Mucosa of stomach (tissue), 1 donor: ENCODE data around the gene SLC17A5.

Experiments used
- H3K27me3 ChIP-seq: one replicate; pipeline ENCODE4 v1.7.0; 2013; ENCODE audit warnings: mild to moderate bottlenecking, low read length; ENCODE audit not compliant: control insufficient read depth, insufficient read depth
- H3K36me3 ChIP-seq: one replicate; pipeline ENCODE4 v1.7.0; 2013; ENCODE audit warnings: low read length; ENCODE audit not compliant: control insufficient read depth, insufficient read depth
- H3K4me1 ChIP-seq: one replicate; pipeline ENCODE4 v1.7.0; 2013; ENCODE audit warnings: mild to moderate bottlenecking, low read length; ENCODE audit not compliant: control insufficient read depth, insufficient read depth
- H3K4me3 ChIP-seq: one replicate; pipeline ENCODE4 v1.7.0; 2013; ENCODE audit warnings: low read length
- H3K9ac ChIP-seq: one replicate; pipeline ENCODE4 v1.7.0; 2013; ENCODE audit warnings: mild to moderate bottlenecking, low read length, moderate library complexity
- H3K9me3 ChIP-seq: one replicate; pipeline ENCODE4 v1.7.0; 2013; ENCODE audit warnings: mild to moderate bottlenecking, low read length, moderate library complexity; ENCODE audit not compliant: control insufficient read depth
- donor health status: Pancreatic carcinoma.

Gene SLC17A5, protein sequence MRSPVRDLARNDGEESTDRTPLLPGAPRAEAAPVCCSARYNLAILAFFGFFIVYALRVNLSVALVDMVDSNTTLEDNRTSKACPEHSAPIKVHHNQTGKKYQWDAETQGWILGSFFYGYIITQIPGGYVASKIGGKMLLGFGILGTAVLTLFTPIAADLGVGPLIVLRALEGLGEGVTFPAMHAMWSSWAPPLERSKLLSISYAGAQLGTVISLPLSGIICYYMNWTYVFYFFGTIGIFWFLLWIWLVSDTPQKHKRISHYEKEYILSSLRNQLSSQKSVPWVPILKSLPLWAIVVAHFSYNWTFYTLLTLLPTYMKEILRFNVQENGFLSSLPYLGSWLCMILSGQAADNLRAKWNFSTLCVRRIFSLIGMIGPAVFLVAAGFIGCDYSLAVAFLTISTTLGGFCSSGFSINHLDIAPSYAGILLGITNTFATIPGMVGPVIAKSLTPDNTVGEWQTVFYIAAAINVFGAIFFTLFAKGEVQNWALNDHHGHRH

DNA sequence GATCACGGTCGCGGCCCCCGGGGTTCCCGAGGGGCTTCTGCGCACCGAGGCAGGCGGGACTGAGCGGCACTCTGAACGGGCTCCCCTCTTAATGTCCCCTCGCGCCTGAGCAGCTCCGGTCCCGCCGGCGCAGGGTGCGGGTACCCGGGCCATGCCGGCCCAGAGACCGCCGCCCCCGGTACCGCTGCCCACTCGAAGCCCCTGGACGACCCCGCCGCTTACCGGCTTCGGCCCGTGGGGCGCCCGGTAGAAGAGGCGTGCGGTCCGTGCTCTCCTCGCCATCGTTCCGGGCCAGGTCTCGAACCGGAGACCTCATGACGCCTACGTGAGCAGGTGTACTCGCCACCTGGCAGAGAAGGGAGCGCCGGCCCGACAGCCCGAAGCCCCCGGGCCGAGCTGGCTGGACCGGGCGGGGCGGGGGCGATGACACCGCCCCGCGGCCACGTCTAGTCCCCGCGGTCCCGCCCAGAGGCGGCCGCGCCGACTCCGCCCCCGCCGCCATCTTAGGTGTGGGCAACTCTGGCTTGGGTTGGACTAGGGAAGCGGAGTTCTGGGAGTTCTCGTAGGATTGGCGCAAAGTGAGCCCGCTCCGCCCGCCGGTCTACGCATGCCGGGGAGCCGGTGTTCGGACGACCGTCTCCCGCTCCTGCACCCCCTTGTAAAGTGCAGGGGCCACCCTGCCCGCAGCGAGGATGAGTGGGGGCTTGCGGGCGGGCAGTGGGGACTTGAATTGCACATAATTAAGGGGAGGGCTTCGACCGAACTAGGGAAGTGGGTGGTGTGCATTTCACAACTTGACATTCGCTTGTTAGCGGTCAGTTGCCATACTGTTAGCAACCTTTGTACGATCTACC lies at the start of gene SLC17A5:
TSS of gene SLC17A5 (minus strand) at position 422 of the 854 bp plus-strand sequence. CDS start at position 316, 106 bp downstream.
- H3K4me3 ChIP-seq = peak within 1 kb of the TSS; percentile 47
- peak within 1 kb of the TSS; percentile 79 for H3K9ac ChIP-seq
- H3K9me3 ChIP-seq = no peaks in the 10 kb centered on the region
- peaks cover 7% of the 10 kb centered on the region for H3K4me1 ChIP-seq
- no peaks in the 10 kb centered on the region for H3K36me3 ChIP-seq
- no peaks in the 10 kb centered on the region for H3K27me3 ChIP-seq

DNA sequence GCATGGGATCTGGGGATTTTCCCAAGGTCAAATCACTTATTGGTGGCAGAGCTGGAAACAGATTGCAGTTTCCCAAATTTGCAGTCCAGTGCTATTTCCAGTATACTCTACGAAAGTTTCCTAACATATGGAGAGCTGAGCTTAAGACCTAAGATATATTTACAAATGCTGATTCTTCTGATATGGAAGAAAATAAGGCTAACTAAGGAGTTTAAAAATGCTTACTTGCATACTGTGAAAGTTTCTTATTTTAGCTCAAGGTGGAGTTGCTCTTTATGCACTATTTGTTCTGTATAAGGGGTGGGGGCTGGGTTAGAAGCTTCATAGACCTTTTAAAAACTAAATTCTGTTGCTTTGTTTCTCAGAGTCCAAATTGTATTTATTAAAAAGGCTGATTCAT lies 49.7 kb upstream of the SLC17A5 start:
- Histone ChIP-seq H3K36me3 (no peaks in the 10 kb centered on the region), H3K9ac (no peak overlapping the region), H3K9me3 (no peaks in the 10 kb centered on the region), H3K4me1 (no peaks in the 10 kb centered on the region), H3K27me3 (no peaks in the 10 kb centered on the region), H3K4me3 (no peak overlapping the region)

DNA sequence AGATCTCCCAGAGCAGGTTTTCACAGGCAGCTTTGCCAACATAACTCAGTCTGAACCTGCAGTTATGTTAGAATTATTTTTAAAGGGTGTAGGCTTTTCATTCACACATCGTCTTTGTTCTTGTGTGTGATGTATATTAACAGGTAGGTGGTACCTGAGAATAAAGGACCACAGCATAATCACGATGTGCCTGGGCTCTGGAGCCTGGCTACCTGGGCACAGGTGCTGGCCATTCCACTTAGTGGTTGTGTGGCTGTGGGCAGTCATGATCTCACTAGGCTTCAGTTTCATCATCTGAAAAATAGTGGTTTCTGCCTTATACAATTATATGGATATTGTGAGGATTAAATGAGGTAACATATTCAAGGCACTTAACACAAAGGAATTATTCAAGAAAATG lies 48.7 kb upstream of the SLC17A5 start:
- H3K4me3 ChIP-seq = no peak overlapping the region
- no peak overlapping the region for H3K9ac ChIP-seq
- H3K9me3 ChIP-seq = no peaks in the 10 kb centered on the region
- H3K27me3 ChIP-seq = no peaks in the 10 kb centered on the region
- H3K36me3 ChIP-seq = no peaks in the 10 kb centered on the region
- H3K4me1 ChIP-seq = no peaks in the 10 kb centered on the region

DNA sequence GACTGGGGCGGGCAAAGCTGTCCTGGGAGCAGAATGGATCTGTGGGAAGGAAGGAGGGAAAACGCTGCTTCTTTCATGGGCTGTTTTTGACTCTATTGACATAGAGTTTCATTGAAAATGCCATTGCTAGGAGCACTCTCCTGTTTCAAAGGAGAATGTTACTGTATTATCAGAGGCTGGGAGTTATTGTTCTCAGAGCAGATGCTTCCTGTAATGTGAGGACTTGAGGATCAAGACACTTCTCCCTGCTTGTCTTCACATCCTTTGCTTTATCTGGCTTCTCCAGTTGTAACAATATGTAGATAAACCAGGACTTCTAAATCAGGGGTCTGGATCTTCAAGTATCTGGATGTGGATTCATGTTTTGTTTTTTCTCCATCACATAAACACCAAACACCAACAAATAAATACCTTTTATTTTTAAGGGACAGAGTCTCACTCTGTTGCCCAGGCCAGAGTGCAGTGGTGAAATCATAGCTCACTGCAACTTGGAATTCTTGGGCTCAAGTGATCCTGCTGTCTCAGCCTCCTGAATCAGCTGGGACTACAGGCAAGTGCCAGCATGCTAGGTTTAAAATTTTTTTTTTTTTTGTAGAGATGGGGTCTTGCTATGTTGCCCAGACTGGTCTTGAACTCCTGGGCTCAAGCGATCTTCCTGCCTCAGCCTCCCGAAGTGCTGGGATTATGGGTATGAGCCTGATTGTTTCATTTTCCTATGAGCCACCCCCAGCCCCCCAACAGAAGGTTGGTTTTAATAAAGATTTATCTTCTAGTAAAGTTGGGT lies 46.1 kb upstream of the SLC17A5 start:
- no peak overlapping the region for H3K9ac ChIP-seq
- no peaks in the 10 kb centered on the region for H3K27me3 ChIP-seq
- no peak overlapping the region for H3K4me3 ChIP-seq
- no peaks in the 10 kb centered on the region for H3K9me3 ChIP-seq
- H3K36me3 ChIP-seq = no peaks in the 10 kb centered on the region
- no peaks in the 10 kb centered on the region for H3K4me1 ChIP-seq

DNA sequence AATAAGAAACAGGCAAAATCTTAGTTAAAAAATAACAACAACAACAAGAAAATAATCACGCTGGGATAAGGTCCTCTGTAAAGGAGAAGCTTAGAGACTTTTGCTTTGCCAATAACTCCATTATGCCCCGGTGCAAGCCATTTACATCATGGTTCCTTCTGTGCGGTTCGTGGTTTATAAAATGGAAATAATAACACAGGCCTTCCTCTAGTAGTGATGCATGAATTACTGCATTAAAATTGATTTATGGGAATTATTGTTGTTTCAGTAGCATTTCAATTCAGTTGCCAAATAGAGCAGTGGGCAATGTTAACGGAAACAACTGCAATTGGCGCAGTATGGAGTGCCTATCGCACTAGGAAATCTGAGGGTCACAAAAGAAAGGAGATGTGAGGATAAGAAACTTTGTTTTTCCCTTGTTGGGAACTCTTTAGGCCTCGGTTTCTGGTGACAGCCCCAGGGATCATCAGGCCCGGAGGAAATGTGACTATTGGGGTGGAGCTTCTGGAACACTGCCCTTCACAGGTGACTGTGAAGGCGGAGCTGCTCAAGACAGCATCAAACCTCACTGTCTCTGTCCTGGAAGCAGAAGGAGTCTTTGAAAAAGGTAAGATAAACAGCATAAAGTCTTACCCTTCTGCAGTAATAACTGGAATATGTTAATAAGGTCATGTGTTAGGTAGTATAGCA lies 43.3 kb upstream of the SLC17A5 start:
- Histone ChIP-seq H3K27me3 (no peaks in the 10 kb centered on the region), H3K4me3 (no peak overlapping the region), H3K4me1 (no peaks in the 10 kb centered on the region), H3K9ac (no peak overlapping the region), H3K9me3 (no peaks in the 10 kb centered on the region), H3K36me3 (no peaks in the 10 kb centered on the region)

DNA sequence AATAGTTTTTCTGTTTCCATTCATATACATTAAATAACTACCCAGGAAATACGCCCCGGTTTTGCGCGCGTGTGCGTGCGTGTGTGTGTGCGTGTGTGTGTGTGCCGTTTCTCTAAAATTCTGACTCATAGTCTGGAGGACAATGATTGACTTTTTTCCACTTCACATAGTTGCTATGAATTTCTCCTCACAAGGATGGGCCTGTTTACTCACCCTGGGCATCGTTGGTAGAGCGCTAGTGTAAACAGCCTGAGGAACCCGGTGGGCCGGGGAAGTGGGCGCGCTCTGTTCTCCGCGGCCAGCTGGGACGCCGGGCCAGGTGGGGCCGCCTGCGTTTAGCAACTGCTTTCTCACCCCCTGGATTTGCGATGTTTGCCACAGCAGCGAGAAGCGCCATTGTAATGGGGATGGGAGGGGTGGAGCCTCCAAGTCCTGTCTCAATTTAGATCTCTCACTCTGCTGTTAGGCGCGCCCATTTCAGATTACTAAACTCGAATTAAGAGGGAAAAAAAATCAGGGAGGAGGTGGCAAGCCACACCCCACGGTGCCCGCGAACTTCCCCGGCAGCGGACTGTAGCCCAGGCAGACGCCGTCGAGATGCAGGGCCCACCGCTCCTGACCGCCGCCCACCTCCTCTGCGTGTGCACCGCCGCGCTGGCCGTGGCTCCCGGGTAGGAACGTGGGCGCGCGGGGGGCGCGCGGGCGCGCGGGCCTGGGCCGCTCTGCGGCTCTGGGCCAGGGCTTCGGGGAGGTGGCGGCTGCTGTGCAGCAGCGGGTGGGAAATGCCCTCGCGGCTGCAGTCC lies 42.0 kb upstream of the SLC17A5 start, which contains the start of gene CD109:
TSS of gene CD109 (plus strand) at position 585 of the 803 bp plus-strand sequence. CDS start at position 598, 13 bp downstream.
- no peaks in the 10 kb centered on the region for H3K27me3 ChIP-seq
- no peaks in the 10 kb centered on the region for H3K9me3 ChIP-seq
- no peaks in the 10 kb centered on the region for H3K4me1 ChIP-seq
- H3K4me3 ChIP-seq = no peak within 1 kb of the TSS
- peak within 1 kb of the TSS; percentile 59 for H3K9ac ChIP-seq
- no peaks in the 10 kb centered on the region for H3K36me3 ChIP-seq

DNA sequence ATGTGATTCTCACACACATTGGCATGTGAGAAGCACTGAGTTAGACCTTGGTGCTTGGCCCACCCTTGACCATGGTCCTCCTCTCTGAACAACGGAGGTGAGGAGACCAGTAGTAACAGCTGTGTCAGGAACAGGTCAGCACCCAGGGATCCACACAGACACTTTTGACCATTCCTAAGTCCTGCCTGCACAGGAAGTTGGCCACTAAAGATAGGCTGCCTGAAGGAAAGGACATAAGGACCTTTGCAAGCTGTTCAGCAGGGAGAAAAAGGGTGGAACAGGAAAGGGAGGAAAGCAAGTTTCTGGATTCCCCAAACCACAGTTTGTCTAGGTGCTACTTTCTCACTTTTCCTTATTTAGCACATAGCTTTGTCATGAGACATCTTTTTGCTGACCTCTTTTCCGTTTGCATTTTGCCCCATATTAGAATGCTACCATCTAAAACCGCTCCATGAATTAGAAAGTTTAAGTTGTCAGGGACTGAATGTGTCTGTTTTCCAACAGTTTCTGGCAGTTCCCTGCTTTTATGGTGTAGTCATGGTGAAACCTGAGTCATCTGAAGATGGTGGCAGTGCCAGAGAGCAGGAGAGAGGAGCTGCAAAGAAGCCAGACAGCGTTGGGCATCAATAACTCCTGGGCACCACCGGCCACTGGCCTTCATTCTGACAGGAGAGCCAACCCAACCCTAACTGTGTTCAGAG lies 41.1 kb upstream of the SLC17A5 start:
- Histone ChIP-seq H3K27me3 (no peaks in the 10 kb centered on the region), H3K4me3 (no peak overlapping the region), H3K9ac (no peak overlapping the region), H3K9me3 (no peaks in the 10 kb centered on the region), H3K4me1 (no peaks in the 10 kb centered on the region), H3K36me3 (no peaks in the 10 kb centered on the region)

DNA sequence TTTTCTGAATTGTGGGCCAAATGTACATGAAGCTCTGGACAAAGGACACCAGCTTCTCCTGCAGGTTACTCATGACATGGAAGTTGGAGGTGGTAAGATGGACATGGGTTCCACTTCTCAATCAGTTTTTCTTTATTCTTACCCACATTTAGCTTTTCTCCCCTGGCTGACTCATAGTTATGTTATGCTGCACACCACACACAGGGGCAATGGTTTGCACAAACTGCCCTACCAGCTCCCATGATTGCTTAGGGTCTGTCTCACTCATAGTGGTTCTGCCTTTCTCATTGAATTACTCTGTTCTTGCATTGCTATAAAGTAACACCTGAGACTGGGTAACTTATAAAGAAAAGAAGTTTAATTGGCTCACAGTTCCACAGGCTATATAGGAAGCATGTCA lies 37.7 kb upstream of the SLC17A5 start:
- no peaks in the 10 kb centered on the region for H3K9me3 ChIP-seq

DNA sequence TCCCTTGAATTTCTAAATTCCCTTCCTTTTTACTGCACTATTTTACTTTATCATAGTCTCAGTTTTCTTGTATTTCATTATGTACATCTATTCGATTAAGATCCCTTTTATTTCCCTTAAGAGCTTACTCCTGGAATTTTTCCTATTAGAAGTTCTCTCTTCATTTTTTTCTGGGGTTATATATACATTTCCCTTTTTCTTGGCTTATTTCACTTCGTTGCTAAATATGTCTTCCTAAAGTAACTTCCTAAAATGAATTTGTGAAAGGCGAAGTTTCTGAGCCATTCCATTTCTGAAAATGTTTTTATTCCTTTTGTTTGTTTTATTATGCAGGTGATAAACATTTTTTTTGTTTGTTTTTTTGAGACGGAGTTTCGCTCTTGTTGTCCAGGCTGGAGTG lies 36.3 kb upstream of the SLC17A5 start:
- Histone ChIP-seq H3K36me3 (no peaks in the 10 kb centered on the region), H3K9me3 (no peaks in the 10 kb centered on the region), H3K9ac (no peak overlapping the region), H3K27me3 (no peaks in the 10 kb centered on the region), H3K4me1 (no peaks in the 10 kb centered on the region), H3K4me3 (no peak overlapping the region)

More for the DNA sequence above, 37.7 kb upstream of the SLC17A5 start:
- Histone ChIP-seq H3K36me3 (no peaks in the 10 kb centered on the region), H3K4me3 (no peak overlapping the region), H3K9ac (no peak overlapping the region), H3K4me1 (no peaks in the 10 kb centered on the region), H3K27me3 (no peaks in the 10 kb centered on the region)

DNA sequence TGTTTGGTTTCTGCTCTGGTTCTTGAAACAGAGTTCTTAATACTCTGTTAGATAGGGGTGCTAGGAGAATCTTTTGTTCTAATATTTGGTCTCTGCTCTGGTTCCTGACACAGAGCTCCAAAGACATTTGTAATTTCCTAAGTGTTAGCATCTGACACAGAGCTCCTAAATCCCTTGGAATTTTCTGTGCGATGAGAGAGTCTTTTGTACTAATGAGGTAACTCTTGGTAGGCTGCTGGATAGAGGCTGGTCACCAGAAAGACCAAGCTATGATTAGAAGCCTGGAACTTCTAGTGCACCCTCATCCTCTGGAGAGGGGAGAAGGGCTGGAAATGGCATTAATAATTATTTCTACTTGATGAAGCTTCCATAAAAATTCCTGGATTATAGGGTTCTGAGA lies 34.6 kb upstream of the SLC17A5 start:
- no peaks in the 10 kb centered on the region for H3K4me1 ChIP-seq
- H3K9me3 ChIP-seq = no peaks in the 10 kb centered on the region
- no peaks in the 10 kb centered on the region for H3K36me3 ChIP-seq
- no peak overlapping the region for H3K4me3 ChIP-seq
- H3K9ac ChIP-seq = no peak overlapping the region
- no peaks in the 10 kb centered on the region for H3K27me3 ChIP-seq
